Lower lobe of right lung (tissue), 2 donors: Measurements from ENCODE around the gene L3HYPDH. TPM values are rescaled to one million over a fixed set of nuclear protein-coding genes. Genes with fewer than 3 reads are reported as not detected.

Experiments used
- ATAC-seq, 2 donors: fragments of 200-7000 bp; cut with Tn5 transposase; one replicate each; pipeline ENCODE4 v1.9.1; 2020 to 2022; ENCODE audit warnings: mild to moderate bottlenecking in 2 of 2, moderate library complexity in 2 of 2
- DNase-seq: peaks from one replicate; pipeline ENCODE4 v3.0.0-alpha.2; 2020
- H3K27ac ChIP-seq: fragments of 200-600 bp; one replicate; pipeline ENCODE4 v1.8.0; 2022
- H3K27me3 ChIP-seq: fragments of 200-600 bp; one replicate; pipeline ENCODE4 v1.8.0; 2022; ENCODE audit warnings: low read depth
- H3K36me3 ChIP-seq: fragments of 200-600 bp; one replicate; pipeline ENCODE4 v1.8.0; 2022; ENCODE audit warnings: mild to moderate bottlenecking
- H3K4me1 ChIP-seq: fragments of 200-600 bp; one replicate; pipeline ENCODE4 v1.8.0; 2022
- H3K4me3 ChIP-seq: fragments of 200-600 bp; one replicate; pipeline ENCODE4 v1.8.0; 2022; ENCODE audit warnings: mild to moderate bottlenecking
- H3K9me3 ChIP-seq: fragments of 200-600 bp; one replicate; pipeline ENCODE4 v1.8.0; 2022
- CTCF ChIP-seq: fragments of 200-600 bp; IDR thresholded peaks from one replicate; pipeline ENCODE4 v1.8.0; 2022; ENCODE audit warnings: antibody characterized with exemption, mild to moderate bottlenecking
- intact Hi-C: fragments of 100-400 bp; cut with DNase I; formaldehyde crosslinking; loops from one replicate; pipeline ENCODE4 v1.11.0; 2022
- total RNA-seq: library from RNA; stranded (reverse); fragmentation: NEBNext Ultra II Directional; extraction: Animal tissue kit (Norgen Biotek cat#: 25700); gene quantifications from one replicate; pipeline ENCODE4 v1.2.1, GENCODE V29; 2021
- donor health status: DM: no; HTN: yes; CAD: no; lungs with severe emphysema.

The L3HYPDH gene
- total RNA-seq, 1 donor from 2014 or later: 17.9 TPM

DNA sequence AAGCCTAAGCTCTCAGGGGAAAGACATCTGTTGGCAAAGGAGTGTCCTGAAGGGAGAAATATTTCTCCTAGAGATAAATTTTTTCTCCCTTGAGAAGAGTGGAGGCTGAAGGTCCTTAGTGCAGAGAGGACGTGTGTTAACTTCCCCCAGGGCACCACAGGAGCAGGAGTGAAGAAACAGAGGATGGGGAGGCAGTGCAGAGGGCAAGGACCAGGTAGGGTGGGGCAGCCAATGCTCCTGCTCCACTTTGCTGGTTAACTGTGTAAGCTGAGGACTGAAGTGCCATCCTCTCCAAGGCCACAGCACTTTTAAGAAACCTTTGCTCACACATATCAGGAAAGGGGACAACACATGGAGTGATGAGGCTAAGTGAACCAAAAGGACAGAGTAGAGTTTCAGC is 4.0 kb downstream of the L3HYPDH start:
- peaks cover 30% of the 10 kb centered on the region for H3K4me1 ChIP-seq
- no peak for TF ChIP-seq CTCF
- H3K4me3 ChIP-seq: no peak overlapping the region
- H3K27ac ChIP-seq: no peak overlapping the region
- intact Hi-C loops: no loop called here
- no peak for ATAC-seq
- H3K27me3 ChIP-seq: no peaks in the 10 kb centered on the region
- no peaks in the 10 kb centered on the region for H3K9me3 ChIP-seq
- no peak for DNase-seq
- peaks cover 27% of the 10 kb centered on the region for H3K36me3 ChIP-seq

DNA sequence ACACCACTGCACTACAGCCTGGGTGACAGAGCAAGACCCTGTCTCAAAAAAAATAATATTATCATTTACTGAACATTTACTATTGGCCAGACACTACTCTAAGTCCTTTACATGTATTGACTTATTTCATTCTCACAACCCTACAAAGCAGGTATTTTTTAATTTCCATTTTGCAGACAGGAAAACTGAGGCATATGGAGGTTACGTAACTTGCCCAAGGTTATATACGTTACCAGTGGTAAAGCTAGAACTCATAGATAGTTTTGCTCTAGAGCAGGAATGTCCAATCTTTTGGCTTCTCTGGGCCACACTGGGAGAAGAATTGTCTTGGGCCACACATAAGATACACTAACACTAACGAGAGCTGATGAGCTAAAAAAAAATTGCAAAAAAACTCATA is 5.7 kb downstream of the L3HYPDH start:
- DNase-seq (no peak), ATAC-seq (no peak)
- peaks cover 43% of the 10 kb centered on the region for H3K36me3 ChIP-seq
- no peaks in the 10 kb centered on the region for H3K9me3 ChIP-seq
- intact Hi-C loops: no loop called here
- H3K4me3 ChIP-seq: no peak overlapping the region
- peaks cover 29% of the 10 kb centered on the region for H3K4me1 ChIP-seq
- H3K27me3 ChIP-seq: no peaks in the 10 kb centered on the region
- TF ChIP-seq CTCF: no peak
- no peak overlapping the region for H3K27ac ChIP-seq

GRCh38 chr14:59475709-59476108 is 8.5 kb downstream of the L3HYPDH start:
- ATAC-seq (no peak), DNase-seq (no peak)
- Histone ChIP-seq H3K4me3 (no peak overlapping the region), H3K9me3 (no peaks in the 10 kb centered on the region), H3K27me3 (no peaks in the 10 kb centered on the region), H3K27ac (no peak overlapping the region), H3K36me3 (peaks cover 61% of the 10 kb centered on the region), H3K4me1 (peaks cover 2% of the 10 kb centered on the region)
- intact Hi-C loops: no loop called here
- no peak for TF ChIP-seq CTCF

GRCh38 chr14:59474172-59474571 is 10.0 kb downstream of the L3HYPDH start:
- peaks cover 61% of the 10 kb centered on the region for H3K36me3 ChIP-seq
- H3K4me1 ChIP-seq: no peaks in the 10 kb centered on the region
- ATAC-seq (no peak), DNase-seq (no peak)
- no peak overlapping the region for H3K4me3 ChIP-seq
- no peak overlapping the region for H3K27ac ChIP-seq
- no peak for TF ChIP-seq CTCF
- intact Hi-C loops: no loop called here
- no peaks in the 10 kb centered on the region for H3K9me3 ChIP-seq
- H3K27me3 ChIP-seq: no peaks in the 10 kb centered on the region

GRCh38 chr14:59465316-59466135 is 18.7 kb downstream of the L3HYPDH start, which contains the start of gene GPR135:
TSS of gene GPR135 (minus strand) at chr14:59465380. CDS start at chr14:59465226, 154 bp downstream.
- H3K27me3 ChIP-seq: peaks cover 8% of the 10 kb centered on the region
- H3K4me1 ChIP-seq: peaks cover 11% of the 10 kb centered on the region
- intact Hi-C loops: no loop called here
- peak within 1 kb of the TSS; percentile 74 for H3K4me3 ChIP-seq
- TF ChIP-seq CTCF: no peak
- DNase-seq: no peak
- peak; percentile 72 to 84 for ATAC-seq
- H3K9me3 ChIP-seq: no peaks in the 10 kb centered on the region
- H3K36me3 ChIP-seq: no peaks in the 10 kb centered on the region
- H3K27ac ChIP-seq: peak within 1 kb of the TSS; percentile 53
